Sciatic nerve (tissue), 2 donors: ENCODE results near the gene CROCC2. TPM values are rescaled to one million over a fixed set of nuclear protein-coding genes. Genes with fewer than 3 reads are reported as not detected.

Experiments used
- ATAC-seq: fragments of 200-7000 bp; cut with Tn5 transposase; one replicate; pipeline ENCODE4 v1.9.1; 2020; ENCODE audit warnings: mild to moderate bottlenecking, moderate library complexity
- DNase-seq: peaks from one replicate; pipeline ENCODE4 v3.0.0-alpha.2; 2020; ENCODE audit warnings: low spot score
- intact Hi-C: fragments of 100-400 bp; cut with DNase I; formaldehyde crosslinking; loops from one replicate; pipeline ENCODE4 v1.14.2; 2022
- total RNA-seq: library from RNA; stranded (reverse); fragmentation: NEBNext Ultra II Directional; extraction: Animal tissue kit (Norgen Biotek cat#: 25700); gene quantifications from one replicate; pipeline ENCODE4 v1.2.1, GENCODE V29; 2021
- donor health status: DM: no; HTN: no; CAD: no.
- donor health status: DM: no; HTN: no; CAD: no.

Gene CROCC2
- total RNA-seq, 1 donor from 2014 or later = 0.18 TPM

DNA sequence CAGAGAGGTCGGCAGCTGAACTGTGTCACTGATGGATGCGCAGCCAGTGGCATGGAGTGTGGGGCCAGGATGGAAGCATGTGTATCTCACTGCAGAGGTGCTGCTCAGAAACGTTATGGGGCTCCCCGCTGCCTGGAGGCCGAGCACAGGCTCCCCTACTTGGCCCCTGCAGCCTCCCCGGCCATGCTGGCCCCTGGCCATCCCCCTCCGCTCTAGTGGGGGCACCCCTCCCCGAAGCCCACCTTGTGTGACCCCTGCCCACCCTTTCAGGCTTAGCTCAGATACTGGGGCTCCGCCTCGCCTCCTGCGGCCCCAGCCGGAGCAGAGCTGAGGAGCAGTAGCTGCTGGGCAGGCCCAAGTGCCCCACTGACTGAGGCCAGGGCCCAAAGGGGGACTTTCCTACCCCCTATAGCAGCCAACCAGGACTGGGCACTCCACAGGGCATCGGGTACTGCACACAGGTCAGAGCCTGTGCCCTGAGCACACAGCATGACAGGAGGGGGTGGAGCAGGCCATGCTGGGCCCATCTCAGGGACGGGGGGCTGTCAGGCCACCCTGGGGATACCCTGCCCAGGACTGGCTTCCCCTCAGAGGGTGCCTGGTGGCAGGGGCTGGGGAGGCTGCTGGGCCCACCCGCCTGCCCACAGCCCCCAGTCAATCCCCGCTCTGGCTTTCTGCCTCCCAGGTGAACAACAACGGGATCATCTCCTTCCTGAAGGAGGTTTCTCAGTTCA, 123.6 kb downstream of the CROCC2 start:
- ATAC-seq = peak; percentile 39

DNA sequence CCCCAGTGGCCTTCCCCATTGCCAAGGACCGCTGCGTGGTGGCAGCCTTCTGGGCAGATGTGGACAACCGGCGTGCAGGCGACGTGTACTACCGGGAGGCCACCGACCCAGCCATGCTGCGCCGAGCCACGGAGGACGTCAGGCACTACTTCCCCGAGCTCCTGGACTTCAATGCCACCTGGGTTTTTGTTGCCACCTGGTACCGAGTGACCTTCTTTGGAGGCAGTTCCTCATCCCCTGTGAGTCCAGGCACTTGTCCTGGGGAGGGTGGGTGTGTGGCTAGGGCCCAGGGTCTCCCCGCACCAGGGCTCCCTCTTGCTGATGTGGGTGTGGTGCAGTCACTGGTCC, 124.2 kb downstream of the CROCC2 start:
- ATAC-seq (no peak), DNase-seq (no peak)
- intact Hi-C loops = no loop called here

More for the DNA sequence above, 123.6 kb downstream of the CROCC2 start:
- intact Hi-C loops = no loop called here
- no peak for DNase-seq

DNA sequence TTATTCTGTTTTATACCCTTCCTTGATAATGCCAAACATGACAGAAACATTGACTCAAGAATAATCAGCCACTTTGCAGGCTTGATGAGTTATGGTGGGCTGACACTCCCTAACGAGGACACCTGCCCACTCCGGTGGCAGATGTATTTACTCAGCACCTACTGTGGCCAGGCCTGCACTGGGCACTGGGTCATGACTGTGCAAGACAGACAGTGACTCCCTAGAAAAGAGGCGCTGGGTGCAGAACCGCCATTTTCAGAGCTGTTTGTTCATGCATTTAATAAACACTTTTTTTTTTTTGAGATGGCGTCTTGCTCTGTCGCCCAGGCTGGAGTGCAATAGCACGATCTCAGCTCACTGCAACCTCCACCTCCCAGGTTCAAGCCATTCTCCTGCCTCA, 124.7 kb downstream of the CROCC2 start:
- DNase-seq (no peak), ATAC-seq (no peak)
- intact Hi-C loops = no loop called here

DNA sequence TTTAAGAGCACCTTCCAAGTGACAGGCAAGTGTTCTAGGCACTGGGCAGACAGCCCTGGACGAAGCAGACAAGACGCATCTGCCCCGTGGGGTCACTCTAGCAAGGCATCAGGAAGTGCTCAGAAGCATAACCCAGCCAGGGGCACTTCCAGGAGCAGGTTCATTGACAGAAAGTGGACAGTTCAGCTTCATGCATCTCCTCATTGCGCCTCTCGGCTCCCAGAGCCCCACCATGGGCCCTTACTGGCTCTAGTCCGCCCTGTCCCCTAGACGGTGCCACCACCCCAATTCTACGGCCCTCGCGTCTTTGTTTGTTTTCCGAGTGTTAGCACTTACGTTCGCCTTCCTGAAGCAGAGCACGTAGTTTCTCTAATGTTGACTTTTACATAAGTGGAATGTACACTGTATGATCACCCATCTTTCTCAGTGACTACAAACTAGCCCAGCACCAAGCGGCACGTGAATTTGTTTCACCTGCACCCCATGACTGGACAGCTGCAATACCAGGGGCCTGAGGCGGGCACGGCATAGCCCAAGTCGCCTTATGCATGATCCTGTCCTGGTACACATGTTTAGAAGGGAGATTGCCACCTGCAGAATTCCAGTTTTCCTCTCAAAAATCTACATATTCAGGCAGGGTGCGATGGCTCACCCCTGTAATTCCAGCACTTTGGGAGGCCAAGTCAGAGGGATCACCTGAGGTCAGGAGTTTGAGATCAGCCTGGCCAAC, 125.5 kb downstream of the CROCC2 start:
- intact Hi-C loops = no loop called here
- DNase-seq (no peak), ATAC-seq (no peak)

DNA sequence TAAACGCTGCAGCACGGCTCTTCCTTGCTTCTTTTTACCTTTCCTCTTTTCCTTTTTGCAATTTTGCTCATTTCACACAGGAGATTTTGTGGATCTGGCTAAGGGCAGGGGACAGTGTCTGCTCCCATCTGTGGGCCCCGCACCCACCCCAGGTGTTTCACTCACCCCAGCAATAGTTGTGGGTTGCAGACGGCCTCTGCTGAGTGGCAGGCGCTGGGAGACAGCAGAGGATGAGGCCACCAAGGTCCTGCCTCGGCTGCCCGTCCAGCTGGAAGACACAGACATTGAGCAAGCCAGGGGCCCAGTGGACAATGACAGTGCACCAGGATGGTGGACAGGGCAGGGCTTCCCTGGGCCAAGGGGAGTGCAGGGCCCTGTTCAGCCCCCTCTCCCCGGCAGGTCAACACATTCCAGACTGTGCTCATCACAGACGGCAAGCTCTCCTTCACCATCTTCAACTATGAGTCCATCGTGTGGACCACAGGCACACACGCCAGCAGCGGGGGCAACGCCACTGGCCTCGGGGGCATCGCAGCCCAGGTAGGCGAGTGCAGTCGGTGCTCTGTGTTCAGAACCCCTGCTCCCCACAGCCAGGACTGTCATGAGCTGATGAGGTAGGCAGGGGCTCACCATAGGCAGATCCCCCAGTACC, 127.3 kb downstream of the CROCC2 start:
- intact Hi-C loops = no loop called here
- ATAC-seq = no peak
- no peak for DNase-seq

DNA sequence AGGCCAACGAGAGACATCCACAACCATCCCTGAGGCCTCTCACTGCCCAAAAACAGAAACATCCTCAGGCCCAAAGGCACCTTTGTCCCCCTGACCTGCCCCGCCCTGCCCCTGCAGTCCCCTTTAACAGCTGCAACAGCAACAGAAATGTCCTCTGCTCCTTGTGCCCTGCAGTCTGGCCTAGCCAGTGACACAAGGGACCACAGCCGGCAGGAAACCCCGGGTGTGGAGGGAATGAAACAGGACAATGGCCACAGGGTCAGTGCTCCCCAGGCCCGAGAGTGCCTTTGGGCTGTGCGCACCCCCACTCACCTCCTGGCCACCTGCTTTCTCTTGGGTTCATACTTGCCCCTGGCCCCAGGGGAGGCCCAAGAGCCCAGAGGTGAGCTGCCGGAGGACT, 127.9 kb downstream of the CROCC2 start:
- intact Hi-C loops = no loop called here
- ATAC-seq = no peak
- no peak for DNase-seq

DNA sequence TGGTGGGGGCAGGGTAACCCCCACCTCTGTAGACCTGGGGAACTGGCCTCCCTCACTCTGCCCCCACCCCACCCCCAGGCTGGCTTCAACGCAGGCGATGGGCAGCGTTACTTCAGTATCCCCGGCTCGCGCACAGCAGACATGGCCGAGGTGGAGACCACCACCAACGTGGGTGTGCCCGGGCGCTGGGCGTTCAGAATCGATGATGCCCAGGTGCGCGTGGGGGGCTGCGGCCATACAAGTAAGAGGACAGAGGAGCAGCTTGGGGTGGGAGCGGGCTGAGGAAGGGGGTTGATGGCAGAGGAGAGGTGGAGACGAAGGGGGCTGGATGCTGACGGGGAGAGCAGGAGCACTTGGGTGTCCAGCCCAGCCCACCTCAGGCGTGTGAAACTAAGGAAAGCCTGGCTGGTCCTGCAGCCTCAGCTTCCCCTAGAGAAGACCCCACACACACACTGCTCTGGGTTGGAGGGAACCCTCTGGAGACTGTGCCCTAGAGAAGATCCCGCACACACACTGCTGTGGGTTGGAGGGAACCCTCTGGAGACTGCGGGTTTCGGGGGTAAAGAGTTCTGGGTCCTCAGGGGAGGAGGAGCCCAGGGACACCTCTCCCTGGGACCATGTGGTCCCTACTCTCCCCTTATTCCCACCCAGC, 128.5 kb downstream of the CROCC2 start:
- intact Hi-C loops = no loop called here
- DNase-seq (no peak), ATAC-seq (peak; percentile 3)

DNA sequence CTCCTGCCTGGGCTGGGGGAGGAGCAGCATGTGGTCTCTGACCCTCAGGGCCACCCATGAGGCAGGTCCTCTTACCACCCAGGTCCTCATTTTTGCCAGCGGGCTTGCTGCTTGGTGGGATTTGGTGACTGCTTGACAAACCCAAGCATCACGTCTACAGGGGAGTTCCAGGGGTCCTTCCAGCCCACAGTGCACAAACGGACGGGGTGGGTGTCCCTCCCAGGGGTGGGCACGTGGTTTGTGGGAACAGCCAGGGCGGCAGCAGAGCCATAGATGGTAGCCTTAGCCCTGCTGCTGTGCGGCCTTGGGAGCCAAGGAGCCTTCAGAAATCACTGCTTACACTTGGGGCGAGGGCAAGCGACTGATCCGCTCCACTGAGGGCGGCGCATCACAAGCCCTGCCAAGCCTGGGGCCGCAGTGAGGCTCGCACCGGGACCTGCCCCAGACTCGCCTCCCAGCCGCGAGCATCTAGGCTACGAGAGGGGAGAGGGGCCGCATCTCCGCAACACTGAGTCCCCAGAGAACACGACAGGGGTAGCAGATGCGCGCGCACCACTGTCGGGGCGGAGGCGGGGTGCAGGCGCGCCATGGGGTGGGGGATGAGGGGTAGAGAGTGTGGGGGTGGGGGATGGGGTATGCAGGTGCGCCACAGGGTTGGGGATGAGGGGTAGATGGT, 129.1 kb downstream of the CROCC2 start:
- no peak for DNase-seq
- ATAC-seq = peak; percentile 6
- intact Hi-C loops = no loop called here

DNA sequence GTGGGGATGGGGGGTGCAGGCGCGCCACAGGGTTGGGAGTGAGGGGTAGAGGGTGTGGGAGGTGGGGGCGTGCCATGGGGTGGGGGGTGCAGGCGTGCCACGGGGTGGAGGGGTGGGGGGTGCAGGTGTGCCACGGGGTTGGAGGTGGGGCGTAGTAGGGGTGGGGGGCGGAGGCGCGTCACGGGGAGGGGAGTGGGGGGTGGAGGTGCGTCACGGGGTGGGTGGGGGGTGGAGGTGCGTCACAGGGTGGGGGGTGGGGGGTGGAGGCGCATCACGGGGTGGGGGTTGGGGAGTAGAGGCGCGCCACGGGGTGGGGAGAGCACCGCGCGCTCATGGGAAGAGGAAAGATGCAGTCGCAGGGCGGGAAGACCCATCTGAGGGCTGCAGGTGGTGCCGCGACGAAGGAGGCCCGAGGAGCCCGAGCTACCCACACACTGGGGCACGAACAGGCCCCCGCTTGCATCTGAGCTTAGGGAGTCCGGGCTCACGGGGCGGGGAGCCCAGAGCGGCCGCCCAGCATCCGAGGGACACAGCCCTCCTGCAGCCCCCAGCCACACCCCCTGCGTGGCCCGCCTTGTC, 129.8 kb downstream of the CROCC2 start:
- peak; percentile 2 for ATAC-seq
- intact Hi-C loops = no loop called here
- no peak for DNase-seq

DNA sequence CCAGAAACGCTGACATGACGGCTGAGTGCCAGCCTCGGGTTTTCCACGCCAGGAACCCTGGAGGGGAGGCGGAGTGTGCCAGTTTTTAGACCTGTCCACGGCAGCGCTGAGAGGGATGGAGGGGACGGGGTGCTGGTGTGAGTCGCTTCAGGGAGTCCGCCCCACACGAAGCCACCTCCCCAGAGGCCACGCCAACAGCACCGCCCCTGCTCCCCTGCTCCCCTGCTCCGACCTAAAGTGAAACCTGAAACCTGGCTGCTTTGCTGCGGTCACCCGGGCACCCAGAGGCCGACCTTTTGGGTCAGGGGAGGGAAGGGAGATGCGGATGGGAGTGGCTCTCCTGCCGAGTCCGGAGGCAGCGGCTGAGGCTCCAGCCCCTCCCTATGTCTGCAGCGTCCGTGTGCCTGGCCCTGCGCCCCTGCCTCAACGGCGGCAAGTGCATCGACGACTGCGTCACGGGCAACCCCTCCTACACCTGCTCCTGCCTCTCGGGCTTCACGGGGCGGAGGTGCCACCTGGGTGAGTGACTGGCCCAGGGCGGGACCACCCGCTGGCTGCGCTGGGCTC, 130.3 kb downstream of the CROCC2 start:
- DNase-seq = no peak
- ATAC-seq = peak; percentile 20
- intact Hi-C loops = no loop called here

DNA sequence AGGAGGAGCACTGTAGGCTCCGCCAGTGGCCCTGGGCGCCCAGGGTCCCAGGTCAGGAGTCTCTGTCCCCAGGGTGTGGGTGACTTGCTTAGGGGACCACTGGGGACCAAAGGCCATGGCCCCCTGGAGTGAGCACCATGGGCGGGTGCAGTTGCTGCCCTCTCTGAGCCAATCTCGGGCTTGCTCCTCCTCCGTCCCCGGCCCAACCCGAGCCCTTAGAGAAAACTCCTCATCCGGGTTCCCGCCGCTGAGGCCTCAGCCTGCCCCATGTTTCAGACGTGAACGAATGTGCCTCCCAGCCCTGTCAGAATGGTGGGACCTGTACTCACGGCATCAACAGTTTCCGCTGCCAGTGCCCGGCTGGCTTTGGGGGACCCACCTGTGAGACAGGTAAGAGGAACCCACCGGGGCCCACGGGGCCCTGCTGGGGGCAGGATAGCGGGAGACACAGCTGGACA, 130.9 kb downstream of the CROCC2 start:
- ATAC-seq = no peak
- DNase-seq = no peak
- intact Hi-C loops = no loop called here

DNA sequence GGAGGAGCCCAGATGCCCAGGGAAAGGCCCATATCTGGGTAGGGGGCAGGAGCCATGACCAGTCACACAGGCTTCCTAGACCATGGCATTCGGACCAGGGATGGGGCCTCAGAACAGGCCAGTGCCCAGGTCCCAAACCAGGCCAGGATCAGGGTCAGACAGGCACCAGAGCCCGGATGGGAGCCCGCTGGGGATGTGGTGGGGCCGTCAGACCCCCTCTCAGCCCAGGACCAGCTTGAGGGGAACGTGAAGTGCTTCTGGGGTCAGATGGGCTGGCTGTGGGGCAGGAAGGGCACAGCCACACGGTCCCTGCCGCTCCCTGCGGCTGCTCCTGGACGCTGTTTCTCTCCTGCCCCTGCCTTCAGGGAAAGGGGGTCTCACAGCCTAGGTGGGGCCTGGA, 131.4 kb downstream of the CROCC2 start:
- no peak for ATAC-seq
- intact Hi-C loops = no loop called here
- DNase-seq = no peak

DNA sequence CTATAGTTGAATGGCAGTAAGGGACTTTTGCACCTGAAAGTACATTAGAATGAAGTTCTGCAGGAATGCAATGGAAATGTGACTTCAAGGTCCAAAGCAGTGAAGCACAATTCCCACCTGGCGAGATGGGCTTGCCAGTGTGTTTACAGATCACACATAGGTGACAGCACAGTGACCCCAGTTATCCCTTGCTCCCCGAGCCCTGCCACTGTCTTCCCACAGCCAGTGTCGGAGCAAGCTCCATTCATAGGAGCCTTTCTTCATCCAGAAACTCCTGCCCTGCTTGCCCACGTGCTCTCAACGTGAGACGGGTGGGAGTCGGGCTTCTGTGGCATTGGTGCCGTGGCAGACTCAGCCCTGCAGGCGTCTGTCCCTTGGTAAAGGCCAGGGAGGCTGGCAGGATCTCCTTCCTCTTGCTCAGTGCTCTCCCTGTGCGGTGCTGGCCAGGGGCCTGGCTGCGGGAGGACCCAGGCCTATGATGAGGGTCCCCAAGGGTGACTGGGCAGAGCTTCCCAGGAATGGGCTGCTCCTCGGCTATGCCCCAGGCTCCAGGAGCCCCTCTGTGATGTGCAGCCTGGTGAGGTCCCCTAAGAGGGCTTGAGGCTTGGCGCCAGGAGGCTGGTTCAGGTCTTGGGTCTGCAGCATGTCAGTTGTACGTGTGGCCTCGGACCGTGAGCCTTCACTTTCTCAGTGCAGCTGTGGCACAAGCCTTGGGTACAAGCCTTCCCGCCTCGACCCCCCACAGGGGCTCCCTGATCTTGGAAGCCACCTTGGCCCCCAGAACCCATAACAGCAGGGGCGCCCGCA, 132.4 kb downstream of the CROCC2 start:
- DNase-seq (no peak), ATAC-seq (no peak)
- intact Hi-C loops = no loop called here

DNA sequence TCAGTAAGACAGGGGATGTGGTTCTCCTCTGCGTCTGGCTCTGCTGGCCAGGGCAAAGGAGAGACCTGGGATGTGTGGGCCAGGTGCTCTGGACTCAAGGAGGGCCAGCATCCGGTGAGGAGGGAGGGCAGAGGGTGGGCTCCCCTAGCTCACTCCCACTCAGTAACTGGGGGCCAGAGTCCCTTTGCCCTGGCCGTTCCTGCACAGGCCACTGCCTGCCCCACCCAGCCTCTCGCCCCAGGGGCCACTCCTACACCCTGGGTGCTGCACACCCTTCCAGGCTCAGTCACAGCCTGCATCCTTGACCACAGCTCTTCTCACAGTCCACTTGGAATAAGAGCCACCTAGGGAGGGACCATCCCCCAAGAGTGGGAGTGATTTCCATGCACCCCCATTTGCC, 133.3 kb downstream of the CROCC2 start:
- DNase-seq (no peak), ATAC-seq (no peak)
- intact Hi-C loops = no loop called here

DNA sequence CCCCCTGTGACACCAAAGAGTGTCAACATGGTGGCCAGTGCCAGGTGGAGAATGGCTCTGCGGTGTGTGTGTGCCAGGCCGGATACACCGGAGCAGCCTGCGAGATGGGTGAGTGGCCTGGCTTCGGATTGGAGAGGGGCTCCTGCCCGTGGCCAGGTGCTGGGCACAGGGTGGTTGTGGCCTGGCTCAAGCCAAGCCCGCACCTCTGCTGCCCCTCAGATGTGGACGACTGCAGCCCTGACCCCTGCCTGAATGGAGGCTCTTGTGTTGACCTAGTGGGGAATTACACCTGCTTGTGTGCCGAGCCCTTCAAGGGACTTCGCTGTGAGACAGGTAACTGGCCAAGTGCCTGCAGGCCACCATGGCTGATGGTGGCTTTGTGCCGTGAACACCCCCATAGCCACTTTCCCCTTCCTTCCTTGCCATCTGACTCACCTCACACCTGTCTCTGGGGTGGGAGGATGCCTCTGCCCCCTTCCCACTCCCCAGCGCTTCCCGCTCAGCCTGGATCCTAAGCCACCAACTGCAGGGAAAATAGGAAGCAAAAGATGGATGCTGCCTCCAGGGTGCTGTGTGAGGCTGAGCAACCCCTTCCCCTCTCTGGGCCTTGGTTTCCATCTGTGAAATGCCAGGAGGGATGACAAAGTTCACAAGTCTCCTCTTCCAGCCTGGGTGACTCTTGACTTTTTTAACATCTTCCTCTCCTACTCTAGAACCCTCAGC, 134.1 kb downstream of the CROCC2 start:
- ATAC-seq (no peak), DNase-seq (no peak)
- intact Hi-C loops = no loop called here

DNA sequence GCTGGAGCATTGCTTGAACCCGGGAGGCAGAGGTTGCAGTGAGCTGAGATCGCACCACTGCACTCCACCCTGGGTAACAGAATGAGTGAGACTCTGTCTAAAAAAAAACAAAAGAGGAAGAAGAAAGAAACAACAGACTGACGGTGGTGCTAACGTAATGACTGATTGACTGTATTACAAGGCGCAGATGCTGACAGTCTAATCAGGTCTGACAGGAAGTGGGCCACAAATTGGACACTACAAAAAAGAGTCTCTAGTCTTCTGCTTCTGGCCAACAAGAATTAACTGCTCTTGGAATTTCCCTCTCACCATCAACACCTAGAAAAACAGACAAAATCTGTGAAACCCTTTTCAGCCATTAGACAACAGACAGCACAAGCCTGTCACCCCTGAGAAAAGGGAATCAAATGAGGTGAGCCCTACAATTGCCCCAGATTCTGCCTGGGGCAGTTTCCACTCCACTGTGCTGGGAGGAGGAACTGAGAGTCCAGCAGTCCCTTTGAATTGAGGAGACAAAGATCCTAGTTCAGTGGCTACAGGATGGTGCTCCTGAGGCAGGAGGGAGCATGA, 135.5 kb downstream of the CROCC2 start:
- ATAC-seq (no peak), DNase-seq (no peak)
- intact Hi-C loops = no loop called here
